GM15510 (cell line): ENCODE data around the gene WDR87.

ENCODE experiments used
- POLR2A ChIP-seq: IDR thresholded peaks from 3 replicates; pipeline ENCODE4 v1.6.1; 2011; ENCODE audit warnings: borderline replicate concordance; ENCODE audit not compliant: insufficient read length; ENCODE audit errors: extremely low read depth

Gene WDR87

DNA sequence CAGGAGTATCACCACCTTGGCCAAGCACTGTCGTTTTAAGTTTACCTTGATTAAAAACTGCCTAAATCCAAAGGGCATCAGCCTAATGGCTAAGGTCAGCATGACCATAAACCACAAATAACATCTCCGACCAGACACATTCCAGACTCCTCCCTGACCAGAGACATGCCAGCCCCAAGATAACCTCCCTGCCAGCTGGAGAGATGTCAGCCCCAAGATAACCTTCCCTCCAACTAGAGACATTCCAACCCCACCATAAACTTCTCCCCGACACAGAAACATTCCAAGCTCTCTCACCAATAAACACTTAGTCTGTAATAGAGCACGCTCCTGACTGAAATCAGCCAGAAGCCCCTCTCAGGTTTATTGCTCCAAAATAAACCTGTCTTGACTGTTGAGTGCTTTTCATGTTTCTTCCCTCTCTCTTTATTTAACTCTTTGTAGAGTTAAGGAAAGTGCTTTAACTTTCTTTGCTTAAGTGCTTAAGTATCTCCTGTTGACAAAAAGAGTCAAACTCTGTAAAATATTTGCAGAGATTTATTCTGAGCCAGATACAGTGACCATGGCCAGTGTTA is 36.5 kb downstream of the WDR87 start:
- TF ChIP-seq POLR2A, result no peak

- no peak for TF ChIP-seq POLR2A
Observed at GRCh38 chr19:37867831-37868230, 38.6 kb downstream of the WDR87 start.

DNA sequence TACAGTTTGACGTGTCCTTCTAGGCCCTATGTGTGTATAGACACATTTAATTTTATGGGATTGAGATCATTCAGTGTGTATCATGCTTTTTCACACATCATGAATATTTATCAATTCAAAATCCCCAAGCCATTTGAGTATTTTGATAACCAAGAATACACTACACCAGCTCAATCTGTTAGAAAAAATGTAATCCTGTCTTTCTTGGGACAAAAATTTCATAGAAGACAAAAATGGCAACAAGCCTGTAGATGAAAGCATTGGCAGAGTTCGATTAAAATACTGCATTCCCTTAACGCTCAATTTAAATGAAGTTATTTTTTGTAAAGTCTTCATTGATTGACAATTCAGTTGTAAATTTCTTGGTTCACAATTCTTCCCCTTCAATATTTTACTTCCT is 41.9 kb downstream of the WDR87 start:
- no peak for TF ChIP-seq POLR2A

DNA sequence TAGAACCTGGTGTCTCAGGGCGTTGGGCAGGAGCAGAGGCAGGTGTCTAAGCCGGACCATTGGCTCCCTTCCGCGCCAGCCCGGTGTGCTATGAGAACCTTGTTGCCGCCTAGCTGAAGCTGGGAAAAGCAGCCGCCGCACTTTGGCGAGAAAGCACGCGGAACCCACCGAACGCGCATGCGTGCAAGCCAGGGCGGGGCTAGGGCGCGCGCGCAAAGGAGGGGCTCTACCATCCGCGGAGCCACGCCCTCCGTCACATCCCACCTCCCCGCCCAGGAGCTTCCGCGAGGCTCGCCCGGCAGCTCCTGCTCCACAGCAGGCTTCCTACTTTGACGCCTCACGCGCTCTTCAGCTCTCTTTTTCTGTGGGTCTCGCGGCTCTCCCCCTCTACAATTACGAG is 51.3 kb downstream of the WDR87 start:
- no peak for TF ChIP-seq POLR2A

- TF ChIP-seq POLR2A, result no peak
Observed at GRCh38 chr19:37845932-37846331, 60.5 kb downstream of the WDR87 start.
